Fibroblast of pulmonary artery (primary cell): ENCODE results near the gene NFATC1.

Source experiments
- DNase-seq: peaks from one replicate; pipeline ENCODE4 v3.0.0-alpha.2; 2010; ENCODE audit warnings: low read depth
- H3K4me3 ChIP-seq: replicated peaks from 2 replicates; pipeline ENCODE4 v1.5.1; 2011; ENCODE audit warnings: low read depth, mild to moderate bottlenecking, control low read depth, low read length, moderate library complexity
- CTCF ChIP-seq: IDR thresholded peaks from 2 replicates; pipeline ENCODE4 v1.5.1; 2011; ENCODE audit warnings: mild to moderate bottlenecking, control low read depth, low read length, inconsistent platforms; ENCODE audit errors: missing control alignments

Gene NFATC1

GRCh38 chr18:79405781-79406575 lies 10.2 kb downstream of the NFATC1 start:
- no peak overlapping the region for H3K4me3 ChIP-seq
- DNase-seq = no peak
- TF ChIP-seq CTCF = no peak

- DNase-seq = no peak
- H3K4me3 ChIP-seq = no peak overlapping the region
- no peak for TF ChIP-seq CTCF
Observed at GRCh38 chr18:79406708-79407107, 11.0 kb downstream of the NFATC1 start.

- no peak for TF ChIP-seq CTCF
- no peak for DNase-seq
- H3K4me3 ChIP-seq = no peak overlapping the region
Observed at GRCh38 chr18:79409313-79409712, 13.6 kb downstream of the NFATC1 start.

GRCh38 chr18:79410171-79410641 lies 14.5 kb downstream of the NFATC1 start:
- DNase-seq = no peak
- TF ChIP-seq CTCF = no peak
- H3K4me3 ChIP-seq = no peak overlapping the region

GRCh38 chr18:79410731-79411613 lies 15.2 kb downstream of the NFATC1 start:
- H3K4me3 ChIP-seq = no peak overlapping the region
- DNase-seq = no peak
- no peak for TF ChIP-seq CTCF

GRCh38 chr18:79411614-79412526 lies 16.1 kb downstream of the NFATC1 start:
- no peak overlapping the region for H3K4me3 ChIP-seq
- DNase-seq = no peak
- TF ChIP-seq CTCF = no peak
